ENCODE results near the gene DNAI2. TPM values are rescaled to one million over a fixed set of nuclear protein-coding genes. Genes with fewer than 3 reads are reported as not detected.
"Not testable (repeated sequence)": the region's sequence is repeated elsewhere in the genome, so short reads cannot be mapped to it uniquely, and the experiment has no call there.

Gene DNAI2
- total and polyA plus RNA-seq, 8 donors, result 0.11 to 0.77 TPM; not detected in 6

GRCh38 chr17:74257311-74257710, 16.7 kb upstream of the DNAI2 start:
- no peak for DNase-seq
- no peak for TF ChIP-seq CTCF (IDR thresholded peaks at IDR 0.05)
- Histone ChIP-seq H3K4me3 (no peak overlapping the region), H3K4me1 (no peaks in the 10 kb centered on the region), H3K36me3 (no peaks in the 10 kb centered on the region), H3K27me3 (no peaks in the 10 kb centered on the region), H3K9me3 (no peaks in the 10 kb centered on the region), H3K27ac (no peak overlapping the region)
- no peak for FAIRE-seq
- intact Hi-C loops (cut with DNase I), result no loop called here
- ATAC-seq, result no peak
- 82 to 91% methylated on average over 10 of the region's 10 CpGs for WGBS, 2 donors

DNA sequence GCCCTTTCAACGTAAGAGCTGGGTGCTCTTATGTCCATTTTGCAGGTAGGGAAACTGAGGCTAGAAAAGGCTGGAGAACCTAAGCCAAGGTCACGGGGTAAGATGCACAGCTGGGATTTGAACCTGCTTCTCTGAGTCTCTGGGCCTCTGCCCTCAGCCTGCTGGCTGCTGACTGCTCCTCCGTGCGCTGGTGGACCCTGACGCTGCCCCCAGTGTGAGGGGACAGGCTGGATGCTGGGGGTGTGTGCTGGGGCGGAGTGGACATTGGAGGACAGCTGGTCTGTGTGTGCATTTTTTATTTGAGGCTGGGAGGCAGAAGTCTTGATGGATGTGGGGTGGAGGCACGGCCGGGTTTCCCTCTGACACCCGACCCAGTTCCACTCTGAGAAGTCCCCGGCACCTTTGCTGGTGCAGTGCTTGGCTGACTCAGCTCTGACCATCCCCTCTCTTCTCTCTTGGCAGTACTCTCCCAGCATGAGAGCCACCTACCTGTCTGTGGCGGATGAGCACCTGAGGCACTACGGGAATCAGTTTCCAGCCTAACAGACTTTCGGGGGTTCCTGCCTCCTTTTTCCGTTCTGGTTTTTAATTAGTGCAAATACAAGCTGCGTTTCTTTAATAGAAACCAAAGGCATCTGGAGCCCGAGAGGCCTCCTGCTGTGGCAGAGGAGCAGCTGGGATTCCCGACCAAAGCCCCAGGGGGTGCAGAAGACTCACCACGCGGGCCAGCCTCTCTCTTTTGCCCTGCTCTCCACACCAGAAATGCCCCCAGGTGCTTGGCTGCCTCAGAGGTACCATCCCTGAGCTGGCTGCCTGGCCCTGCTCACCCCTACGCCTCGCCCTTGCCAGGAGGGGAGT, 14.1 kb upstream of the DNAI2 start:
- no peaks in the 10 kb centered on the region for H3K4me1 ChIP-seq
- intact Hi-C loops (cut with DNase I), result no loop called here
- H3K4me3 ChIP-seq, result no peak overlapping the region
- H3K9me3 ChIP-seq, result no peaks in the 10 kb centered on the region
- ATAC-seq (no peak), FAIRE-seq (no peak), DNase-seq (no peak)
- no peak for TF ChIP-seq CTCF (IDR thresholded peaks at IDR 0.05)
- 79 to 80% methylated on average over 21 of the region's 21 CpGs for WGBS, 2 donors
- no peaks in the 10 kb centered on the region for H3K36me3 ChIP-seq
- H3K27me3 ChIP-seq, result no peaks in the 10 kb centered on the region
- H3K27ac ChIP-seq, result no peak overlapping the region

- Histone ChIP-seq H3K4me1 (no peaks in the 10 kb centered on the region), H3K9me3 (no peaks in the 10 kb centered on the region), H3K27ac (no peak overlapping the region), H3K27me3 (no peaks in the 10 kb centered on the region), H3K4me3 (no peak overlapping the region), H3K36me3 (no peaks in the 10 kb centered on the region)
- WGBS, 2 donors, result 69 to 76% methylated on average over 6 of the region's 6 CpGs
- ATAC-seq, result no peak
- intact Hi-C loops (cut with DNase I), result no loop called here
- no peak for FAIRE-seq
- no peak for TF ChIP-seq CTCF (IDR thresholded peaks at IDR 0.05)
- DNase-seq, result no peak
Observed at GRCh38 chr17:74260525-74260850, 13.5 kb upstream of the DNAI2 start.

- no peak for FAIRE-seq
- intact Hi-C loops (cut with DNase I), result no loop called here
- no peak overlapping the region for H3K4me3 ChIP-seq
- no peak for DNase-seq
- TF ChIP-seq CTCF (IDR thresholded peaks at IDR 0.05), result no peak
- no peak for ATAC-seq
- WGBS, 2 donors, result 82 to 89% methylated on average over 7 of the region's 7 CpGs
- no peaks in the 10 kb centered on the region for H3K27me3 ChIP-seq
- no peak overlapping the region for H3K27ac ChIP-seq
- H3K4me1 ChIP-seq, result no peaks in the 10 kb centered on the region
- H3K36me3 ChIP-seq, result no peaks in the 10 kb centered on the region
- H3K9me3 ChIP-seq, result no peaks in the 10 kb centered on the region
Observed at GRCh38 chr17:74262601-74263000, 11.4 kb upstream of the DNAI2 start.

- H3K9me3 ChIP-seq; ATAC-seq; H3K4me1 ChIP-seq; H3K4me3 ChIP-seq; FAIRE-seq; intact Hi-C loops (cut with DNase I); DNase-seq; H3K27ac ChIP-seq; H3K36me3 ChIP-seq; H3K27me3 ChIP-seq: not testable (repeated sequence)
- 80% methylated on average over 4 of the region's 4 CpGs for WGBS, 2 donors
Observed at GRCh38 chr17:74267054-74267453, 7.0 kb upstream of the DNAI2 start.
